Sigmoid colon (tissue), 7 donors: Measurements from ENCODE around the gene BSDC1. TPM values are rescaled to one million over a fixed set of nuclear protein-coding genes. Genes with fewer than 3 reads are reported as not detected.
A peak's percentile ranks its signal among the peaks of the same experiment; 100 is the strongest.
"Not testable (repeated sequence)": the region's sequence is repeated elsewhere in the genome, so short reads cannot be mapped to it uniquely, and the experiment has no call there.

Experiments used
- DNase-seq: peaks from one replicate; pipeline ENCODE4 v3.0.0-alpha.2; 2019
- H3K27ac ChIP-seq, 4 donors: fragments of 200-600 bp; sonication (generic); one replicate each; pipeline ENCODE4 v1.5.1; 2016 to 2019; ENCODE audit warnings: mild to moderate bottlenecking in 1 of 4
- H3K27me3 ChIP-seq, 3 donors: fragments of 200-600 bp; sonication (generic); one replicate each; pipeline ENCODE4 v1.5.1; 2019; ENCODE audit warnings: mild to moderate bottlenecking in 1 of 3
- H3K36me3 ChIP-seq, 4 donors: fragments of 200-600 bp; sonication (generic); one replicate each; pipeline ENCODE4 v1.5.1; 2016 to 2019
- H3K4me1 ChIP-seq, 4 donors: fragments of 200-600 bp; sonication (generic); one replicate each; pipeline ENCODE4 v1.5.1; 2017 to 2019
- H3K4me3 ChIP-seq, 4 donors: fragments of 200-600 bp; sonication (generic); one replicate each; pipeline ENCODE4 v1.5.1; 2017 to 2019; ENCODE audit warnings: mild to moderate bottlenecking in 2 of 4, moderate library complexity in 1 of 4
- H3K9me3 ChIP-seq, 4 donors: fragments of 200-600 bp in 3 of 4; sonication (generic) in 3 of 4; one replicate each; pipeline versions ENCODE4 v1.5.1 to v1.6.1; 2013 to 2019
- EP300 ChIP-seq, 4 donors: sonication (generic); formaldehyde crosslinking; IDR thresholded peaks; one replicate each; pipeline ENCODE4 v1.6.1; 2017; ENCODE audit warnings: antibody characterized with exemption in 4 of 4
- POLR2A ChIP-seq, 2 donors: fragments of 450-650 bp; IDR thresholded peaks; one replicate each; pipeline ENCODE4 v1.6.1; 2016; ENCODE audit warnings: antibody characterized with exemption in 2 of 2, mild to moderate bottlenecking in 2 of 2, moderate library complexity in 2 of 2
- POLR2AphosphoS5 ChIP-seq, 4 donors: sonication (generic); formaldehyde crosslinking; IDR thresholded peaks; one replicate each; pipeline ENCODE4 v1.6.1; 2017; ENCODE audit warnings: antibody characterized with exemption in 4 of 4
- WGBS, 2 donors: extraction: QIAGEN DNeasy Blood & Tissue Kit; methylation state at CpG; one replicate each; pipeline ENCODE4 v1.1.7; 2013; 5-methylcytosine and 5-hydroxymethylcytosine counted together
- intact Hi-C: fragments of 100-400 bp; cut with DNase I; formaldehyde crosslinking; loops from one replicate; pipeline ENCODE4 v1.15.1; 2023
- polyA plus RNA-seq, 3 donors: library from polyadenylated mRNA; stranded (reverse); fragments of 200-250 nt; gene quantifications; one replicate each; pipeline ENCODE4 v1.2.3, GENCODE V29; 2013
- total RNA-seq, 4 donors: library from RNA; depleted of rRNA; stranded (reverse); fragments of >200 nt; gene quantifications; one replicate each; pipeline ENCODE4 v1.1.0, GENCODE V29; 2016
- TF ChIP-seq, protein P1 (sequence below), 4 experiments: fragments of 450-650 bp in 3 of 4; fragments of 200-600 bp in 1 of 4; IDR thresholded peaks; one replicate each; pipeline ENCODE4 v1.5.1; 2016 to 2019; ENCODE audit warnings: antibody characterized with exemption in 4 of 4, mild to moderate bottlenecking in 3 of 4, moderate library complexity in 2 of 4
- donor health status: healthy with polysubstance abuse.
- donor health status: Bipolar disorder and iron deficiency.
- donor health status: healthy.

BSDC1 gene
- total and polyA plus RNA-seq, 7 donors: 46.2 to 76.7 (median 52.8) TPM

DNA sequence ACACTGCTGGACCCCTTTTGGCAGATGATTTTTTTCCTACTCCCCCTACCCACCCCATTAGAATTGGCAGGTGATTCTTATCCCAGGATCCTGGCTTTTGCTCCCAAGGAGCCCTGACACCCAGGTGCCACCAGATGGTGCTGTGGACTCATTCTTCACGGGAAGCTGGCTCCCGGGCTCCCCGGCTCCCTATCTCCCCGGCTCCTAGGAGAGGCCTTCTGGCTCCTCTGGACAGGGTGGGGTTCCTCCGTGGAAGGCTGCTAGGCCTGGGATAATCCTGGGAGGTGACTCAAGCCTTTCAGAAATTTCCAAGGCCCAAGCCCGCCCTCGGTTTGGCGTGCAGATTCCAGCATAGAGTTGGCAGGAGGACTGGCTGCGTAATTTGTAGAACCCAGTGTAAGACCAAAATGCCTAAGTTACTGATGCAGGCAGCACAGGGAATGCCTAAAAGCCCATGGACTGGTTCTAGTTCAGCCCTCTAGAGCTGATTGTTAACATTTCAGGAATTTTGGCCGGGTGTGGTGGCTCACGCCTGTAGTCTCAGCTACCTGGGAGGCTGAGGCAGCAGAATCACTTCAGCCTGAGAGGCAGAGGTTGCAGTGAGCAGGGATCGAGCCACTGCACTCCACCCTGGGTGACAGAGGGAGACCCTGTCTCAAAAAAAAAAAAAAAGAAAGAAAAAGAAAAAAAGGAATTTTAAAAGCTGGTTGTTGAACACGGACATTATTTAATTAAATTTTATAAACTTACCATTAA lies 6.8 kb upstream of the BSDC1 start:
- WGBS, 2 donors: 33 to 45% methylated on average over 13 of the region's 13 CpGs
- no peaks in the 10 kb centered on the region for H3K27me3 ChIP-seq
- peak; percentile 94 for DNase-seq
- peaks cover 0 to 12% (median 6%) of the 10 kb centered on the region in 4 donors for H3K4me1 ChIP-seq
- H3K9me3 ChIP-seq: no peaks in the 10 kb centered on the region
- TF ChIP-seq EP300 (IDR thresholded peaks at IDR 0.05) (no peak), POLR2A (IDR thresholded peaks at IDR 0.05) (no peak), POLR2AphosphoS5 (IDR thresholded peaks at IDR 0.05) (no peak)
- TF ChIP-seq, protein P1, sequence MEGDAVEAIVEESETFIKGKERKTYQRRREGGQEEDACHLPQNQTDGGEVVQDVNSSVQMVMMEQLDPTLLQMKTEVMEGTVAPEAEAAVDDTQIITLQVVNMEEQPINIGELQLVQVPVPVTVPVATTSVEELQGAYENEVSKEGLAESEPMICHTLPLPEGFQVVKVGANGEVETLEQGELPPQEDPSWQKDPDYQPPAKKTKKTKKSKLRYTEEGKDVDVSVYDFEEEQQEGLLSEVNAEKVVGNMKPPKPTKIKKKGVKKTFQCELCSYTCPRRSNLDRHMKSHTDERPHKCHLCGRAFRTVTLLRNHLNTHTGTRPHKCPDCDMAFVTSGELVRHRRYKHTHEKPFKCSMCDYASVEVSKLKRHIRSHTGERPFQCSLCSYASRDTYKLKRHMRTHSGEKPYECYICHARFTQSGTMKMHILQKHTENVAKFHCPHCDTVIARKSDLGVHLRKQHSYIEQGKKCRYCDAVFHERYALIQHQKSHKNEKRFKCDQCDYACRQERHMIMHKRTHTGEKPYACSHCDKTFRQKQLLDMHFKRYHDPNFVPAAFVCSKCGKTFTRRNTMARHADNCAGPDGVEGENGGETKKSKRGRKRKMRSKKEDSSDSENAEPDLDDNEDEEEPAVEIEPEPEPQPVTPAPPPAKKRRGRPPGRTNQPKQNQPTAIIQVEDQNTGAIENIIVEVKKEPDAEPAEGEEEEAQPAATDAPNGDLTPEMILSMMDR (IDR thresholded peaks at IDR 0.05): peak; percentile 78 to 94 (median 80)
- H3K4me3 ChIP-seq: no peak overlapping the region
- intact Hi-C loops: loop anchor here (2.0 kb wide), 1 partner anchor 14 kb away; no protein-coding TSS in a partner anchor
- no peaks in the 10 kb centered on the region for H3K36me3 ChIP-seq
- H3K27ac ChIP-seq: peak overlapping the region; percentile 47 to 79 (median 60)

DNA sequence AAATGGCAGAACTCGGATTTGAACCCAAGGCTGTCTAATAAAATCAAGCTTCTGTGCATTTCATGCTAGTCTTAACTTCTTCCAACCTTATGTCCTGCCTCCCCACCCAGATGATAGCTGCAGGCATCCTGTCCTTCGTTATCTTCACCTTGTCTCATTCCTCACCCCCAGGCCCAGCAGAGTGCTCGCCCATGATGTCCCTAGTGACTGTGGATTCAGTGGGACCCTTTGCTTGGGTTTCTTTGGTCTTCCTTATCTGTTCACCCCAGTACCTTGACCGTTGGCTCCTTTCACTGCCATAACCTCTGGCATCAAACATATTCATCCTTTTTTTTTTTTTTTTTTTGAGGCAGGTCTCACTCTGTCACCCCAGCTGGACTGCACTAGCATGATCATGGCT lies 5.6 kb upstream of the BSDC1 start:
- Histone ChIP-seq H3K27ac (no peak overlapping the region), H3K4me3 (no peak overlapping the region), H3K36me3 (no peaks in the 10 kb centered on the region), H3K9me3 (no peaks in the 10 kb centered on the region), H3K4me1 (peaks cover 0 to 17% (median 8%) of the 10 kb centered on the region in 4 donors), H3K27me3 (no peaks in the 10 kb centered on the region)
- WGBS, 2 donors: 85 to 88% methylated on average over 4 of the region's 4 CpGs
- intact Hi-C loops: loop anchor here (2.0 kb wide), 1 partner anchor 15 kb away; no protein-coding TSS in a partner anchor
- TF ChIP-seq POLR2A (IDR thresholded peaks at IDR 0.05) (no peak), POLR2AphosphoS5 (IDR thresholded peaks at IDR 0.05) (no peak), EP300 (IDR thresholded peaks at IDR 0.05) (no peak)
- TF ChIP-seq, protein P1 (IDR thresholded peaks at IDR 0.05): no peak
- no peak for DNase-seq

DNA sequence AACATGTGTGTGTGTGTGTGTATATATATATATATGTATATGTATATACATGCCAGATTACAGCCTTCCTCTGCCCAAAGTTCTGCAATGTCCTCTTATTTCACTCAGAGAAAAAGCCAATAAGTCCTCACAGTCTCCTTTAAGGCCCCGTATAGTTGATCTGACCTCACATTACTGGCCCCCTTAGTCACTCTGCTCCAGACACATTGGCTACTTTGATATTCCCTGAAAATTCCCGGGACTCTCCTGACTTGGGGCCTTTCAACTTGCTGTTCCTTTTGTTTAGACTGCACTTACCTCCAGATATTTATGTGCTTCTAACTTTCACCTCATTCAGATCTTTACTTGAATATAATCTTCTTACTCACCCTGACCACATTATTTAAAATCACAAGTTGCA lies 4.2 kb upstream of the BSDC1 start:
- intact Hi-C loops: no loop called here
- Histone ChIP-seq H3K4me3 (no peak overlapping the region), H3K4me1 (peaks cover 0 to 20% (median 10%) of the 10 kb centered on the region in 4 donors), H3K27me3 (no peaks in the 10 kb centered on the region), H3K27ac (no peak overlapping the region), H3K9me3 (no peaks in the 10 kb centered on the region), H3K36me3 (no peaks in the 10 kb centered on the region)
- no peak for TF ChIP-seq POLR2AphosphoS5 (IDR thresholded peaks at IDR 0.05)
- TF ChIP-seq, protein P1 (IDR thresholded peaks at IDR 0.05): no peak
- TF ChIP-seq EP300 (IDR thresholded peaks at IDR 0.05): no peak
- no peak for TF ChIP-seq POLR2A (IDR thresholded peaks at IDR 0.05)
- WGBS, 2 donors: 76 to 81% methylated on average over 2 of the region's 2 CpGs
- DNase-seq: no peak

DNA sequence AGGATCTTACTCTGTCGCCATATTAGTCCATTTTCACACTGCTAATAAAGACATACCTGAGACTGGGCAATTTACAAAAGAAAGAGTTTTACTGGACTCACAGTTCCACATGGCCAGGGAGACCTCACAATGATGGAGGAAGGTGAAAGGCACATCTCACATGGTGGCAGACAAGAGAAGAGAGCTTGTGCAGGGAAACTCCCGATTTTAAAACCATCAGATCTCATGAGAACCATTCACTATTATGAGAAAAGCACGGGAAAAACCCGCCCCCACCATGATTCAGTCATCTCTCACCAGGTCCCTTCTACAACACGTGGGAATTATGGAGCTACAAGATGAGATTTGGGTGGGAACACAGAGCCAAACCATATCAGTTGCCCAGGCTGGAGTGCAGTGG lies 2.3 kb upstream of the BSDC1 start:
- H3K4me3 ChIP-seq, H3K27ac ChIP-seq, H3K27me3 ChIP-seq, DNase-seq, intact Hi-C loops, H3K9me3 ChIP-seq: not testable (repeated sequence)
- Histone ChIP-seq H3K36me3 (peaks cover 0 to 15% (median 0%) of the 10 kb centered on the region in 4 donors), H3K4me1 (peaks cover 0 to 39% (median 28%) of the 10 kb centered on the region in 4 donors)
- WGBS, 2 donors: 88 to 92% methylated on average over 5 of the region's 5 CpGs

DNA sequence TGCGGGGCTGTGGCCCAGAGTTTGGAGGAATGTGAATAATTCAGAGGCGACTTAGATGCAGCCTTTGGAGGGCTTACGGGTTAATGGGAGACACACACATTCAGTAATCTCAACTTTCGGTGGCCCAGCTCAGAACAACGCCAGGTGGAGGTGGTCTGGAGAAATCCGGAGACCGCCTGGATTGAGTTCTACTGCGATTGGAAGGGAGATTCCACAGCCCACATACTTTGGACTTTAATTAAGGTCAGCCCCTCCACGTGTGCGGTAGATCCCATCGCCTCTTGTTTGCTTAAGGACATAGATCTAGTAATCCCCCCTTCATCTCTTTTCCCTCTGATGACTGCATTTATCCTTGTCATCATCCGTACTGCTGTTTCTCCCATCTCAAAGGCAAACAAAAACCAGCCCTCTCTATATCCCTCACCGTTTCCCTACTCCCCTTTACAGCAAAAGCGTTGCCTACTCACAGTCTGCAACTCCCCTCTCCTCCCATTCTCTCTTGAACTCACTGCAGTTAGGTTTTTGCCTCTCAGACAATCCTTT lies 720 bp upstream of the BSDC1 start:
- Histone ChIP-seq H3K4me3 (peak overlapping the region; percentile 81 to 94 (median 88)), H3K27me3 (no peaks in the 10 kb centered on the region), H3K27ac (peak overlapping the region; percentile 92 to 95 (median 94)), H3K9me3 (no peaks in the 10 kb centered on the region), H3K4me1 (peaks cover 0 to 42% (median 28%) of the 10 kb centered on the region in 4 donors), H3K36me3 (peaks cover 0 to 30% (median 2%) of the 10 kb centered on the region in 4 donors)
- DNase-seq: no peak
- intact Hi-C loops: loop anchor here (5.0 kb wide), 3 partner anchors 43 to 188 kb away; partner anchors contain the start of genes DCDC2B, IQCC and MARCKSL1
- 1 to 2% methylated on average over 14 of the region's 14 CpGs for WGBS, 2 donors
- TF ChIP-seq, protein P1 (IDR thresholded peaks at IDR 0.05): no peak
- TF ChIP-seq POLR2A (IDR thresholded peaks at IDR 0.05): no peak
